ENCODE data around the gene UBE2D3.

- TF ChIP-seq ZSCAN20 (CRISPR knock-in tag; IDR thresholded peaks at IDR 0.05) (no peak), POLR2A (IDR thresholded peaks at IDR 0.05; ENCODE audit: low read length) (no peak), CHD2 (IDR thresholded peaks at IDR 0.05; ENCODE audit: low read length, partially characterized antibody) (no peak), CTCF (IDR thresholded peaks at IDR 0.05) (no peak), RAD21 (conservative IDR thresholded peaks at IDR 0.05 in 1 of 2, IDR thresholded peaks at IDR 0.05 in 1 of 2) (no peak)
These were observed 40.1 kb downstream of the UBE2D3 start for GRCh38 chr4:102787096-102787881.

Data from A549 (cell line).